ENCODE measurements around the gene VARS2.
A peak's percentile ranks its signal among the peaks of the same experiment; 100 is the strongest.

VARS2 gene

DNA sequence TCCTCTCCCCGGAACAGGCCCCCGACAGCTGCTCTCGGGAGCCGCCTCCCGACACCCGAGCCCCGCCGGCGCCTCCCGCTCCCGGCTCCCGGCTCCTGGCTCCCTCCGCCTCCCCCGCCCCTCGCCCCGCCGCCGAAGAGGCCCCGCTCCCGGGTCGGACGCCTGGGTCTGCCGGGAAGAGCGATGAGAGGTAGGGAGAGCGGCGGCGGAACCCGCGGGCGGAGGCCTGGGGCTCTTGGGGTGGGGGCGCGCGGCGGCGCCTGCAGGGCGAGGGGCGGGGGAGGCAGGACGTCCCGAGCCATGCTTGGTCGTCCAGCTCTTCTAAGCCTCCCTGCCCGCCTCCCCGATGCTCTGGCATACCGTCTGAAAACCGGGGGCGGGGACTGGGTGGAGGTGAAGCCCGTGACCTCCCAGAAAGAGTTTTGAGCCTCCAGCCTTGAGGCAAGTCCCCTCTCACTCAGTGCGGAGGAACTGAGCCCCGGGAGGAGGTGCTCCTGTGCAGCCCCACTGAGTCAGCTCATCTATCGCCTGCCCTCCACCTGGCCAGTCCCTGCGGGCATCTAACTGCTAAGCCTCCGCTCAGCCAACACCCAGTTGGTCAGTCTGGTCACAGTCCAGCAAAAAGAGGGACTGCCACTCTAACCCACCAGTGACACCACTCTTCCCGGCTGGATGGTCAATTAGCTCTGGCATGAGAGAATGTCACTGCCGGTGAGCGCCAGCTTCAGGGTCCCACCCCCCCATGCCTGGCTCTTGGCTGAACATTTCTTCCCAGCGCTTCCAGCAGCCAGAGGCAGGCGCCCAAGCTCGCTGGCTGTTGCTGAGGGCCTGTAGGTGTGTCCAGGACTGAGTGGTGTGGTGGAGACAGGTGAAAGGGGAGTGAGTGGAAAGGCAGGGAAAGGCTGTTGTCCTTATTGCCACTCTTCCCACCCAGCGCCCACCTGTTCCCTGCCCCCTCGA is 29.2 kb upstream of the VARS2 start:
- DNase-seq (ENCODE audit: low spot score): peak; percentile 56

GRCh38 chr6:30885481-30885998 is 28.5 kb upstream of the VARS2 start:
- peak; percentile 68 for DNase-seq (ENCODE audit: low spot score)

DNA sequence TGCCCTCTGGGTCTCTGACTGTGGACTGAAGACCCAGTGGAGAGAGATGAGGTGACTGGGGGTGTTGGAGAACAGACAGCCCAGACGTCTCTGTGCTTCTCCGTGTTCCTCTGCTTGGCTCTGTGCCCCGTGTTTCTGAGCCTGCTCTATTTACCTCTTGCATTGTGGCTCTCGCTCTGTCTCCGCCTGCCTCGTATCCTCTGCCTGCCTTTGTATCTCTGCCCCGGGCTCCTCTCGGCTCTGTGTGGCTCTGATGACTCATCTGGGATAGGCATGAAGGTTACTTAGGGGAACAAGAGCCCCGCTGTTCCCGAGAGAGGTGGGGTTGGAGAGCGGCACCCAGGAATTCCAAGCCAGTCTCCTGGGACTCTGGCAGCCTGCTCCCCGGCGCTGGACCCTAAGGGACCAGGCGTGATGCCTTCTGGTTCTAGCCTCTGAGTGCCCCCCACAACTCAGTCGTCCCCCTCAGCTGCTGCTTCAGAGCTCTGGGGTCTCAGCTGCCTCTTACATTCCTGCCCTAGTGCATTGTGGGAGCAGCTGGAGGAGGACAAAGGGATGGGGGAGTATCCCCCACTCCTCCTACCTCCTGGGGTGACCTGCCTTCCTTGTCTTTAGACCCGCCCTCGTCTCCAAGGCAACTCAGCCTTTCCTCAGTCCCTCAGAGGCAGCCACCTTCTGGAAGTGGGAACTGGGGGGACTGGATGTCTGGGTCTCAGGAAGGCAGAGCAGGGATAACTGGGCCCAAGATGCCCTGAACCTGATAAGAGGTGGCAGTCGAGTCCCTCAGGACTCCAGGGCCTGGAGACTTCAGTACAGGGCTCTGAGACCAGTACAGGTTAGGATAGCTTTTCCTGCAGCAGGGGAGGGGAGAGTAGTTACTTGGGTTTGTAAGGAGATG is 27.8 kb upstream of the VARS2 start:
- peak; percentile 87 for DNase-seq (ENCODE audit: low spot score)

GRCh38 chr6:30886897-30887255 is 27.2 kb upstream of the VARS2 start:
- no peak for DNase-seq (ENCODE audit: low spot score)

GRCh38 chr6:30887901-30888815 is 25.9 kb upstream of the VARS2 start:
- DNase-seq (ENCODE audit: low spot score): peak; percentile 85

DNA sequence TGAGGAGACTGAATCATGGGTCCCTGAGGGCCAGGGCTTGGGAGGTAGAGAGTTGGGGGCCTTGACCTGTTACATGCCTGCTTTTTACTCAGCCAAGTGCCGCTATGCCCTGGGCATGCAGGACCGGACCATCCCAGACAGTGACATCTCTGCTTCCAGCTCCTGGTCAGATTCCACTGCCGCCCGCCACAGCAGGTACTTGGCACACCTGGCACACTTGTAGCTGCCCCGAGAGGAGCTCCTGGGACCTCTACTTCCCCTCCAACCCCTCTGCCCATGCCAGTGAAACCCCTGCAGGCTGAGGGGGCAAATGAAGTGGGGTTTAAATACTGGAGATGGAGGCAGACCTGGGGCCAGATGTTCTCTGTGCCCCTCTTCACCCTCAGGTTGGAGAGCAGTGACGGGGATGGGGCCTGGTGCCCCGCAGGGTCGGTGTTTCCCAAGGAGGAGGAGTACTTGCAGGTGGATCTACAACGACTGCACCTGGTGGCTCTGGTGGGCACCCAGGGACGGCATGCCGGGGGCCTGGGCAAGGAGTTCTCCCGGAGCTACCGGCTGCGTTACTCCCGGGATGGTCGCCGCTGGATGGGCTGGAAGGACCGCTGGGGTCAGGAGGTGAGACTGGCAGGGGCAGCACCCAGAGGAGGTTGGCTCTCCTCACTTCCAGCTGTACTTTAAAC is 25.1 kb upstream of the VARS2 start:
- DNase-seq (ENCODE audit: low spot score): no peak

DNA sequence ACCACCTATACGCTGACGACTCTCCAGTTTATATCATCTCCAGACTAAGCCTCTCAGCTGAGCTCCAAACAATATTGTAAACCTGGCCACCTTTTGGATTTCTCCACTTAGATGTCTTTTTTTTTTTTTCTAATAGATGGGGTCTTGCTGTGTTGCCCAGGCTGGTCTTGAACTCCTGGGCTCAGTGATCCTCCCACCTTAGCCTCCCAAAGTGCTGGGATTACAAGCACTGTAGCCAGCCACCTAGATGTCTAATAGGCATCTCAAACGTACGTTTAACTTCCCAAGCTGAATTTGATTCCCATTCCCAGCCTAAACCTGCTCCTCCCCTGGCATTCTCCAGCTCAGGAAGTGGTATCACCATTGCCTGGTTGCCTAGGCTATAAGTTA is 24.5 kb upstream of the VARS2 start:
- DNase-seq (ENCODE audit: low spot score): no peak

DNA sequence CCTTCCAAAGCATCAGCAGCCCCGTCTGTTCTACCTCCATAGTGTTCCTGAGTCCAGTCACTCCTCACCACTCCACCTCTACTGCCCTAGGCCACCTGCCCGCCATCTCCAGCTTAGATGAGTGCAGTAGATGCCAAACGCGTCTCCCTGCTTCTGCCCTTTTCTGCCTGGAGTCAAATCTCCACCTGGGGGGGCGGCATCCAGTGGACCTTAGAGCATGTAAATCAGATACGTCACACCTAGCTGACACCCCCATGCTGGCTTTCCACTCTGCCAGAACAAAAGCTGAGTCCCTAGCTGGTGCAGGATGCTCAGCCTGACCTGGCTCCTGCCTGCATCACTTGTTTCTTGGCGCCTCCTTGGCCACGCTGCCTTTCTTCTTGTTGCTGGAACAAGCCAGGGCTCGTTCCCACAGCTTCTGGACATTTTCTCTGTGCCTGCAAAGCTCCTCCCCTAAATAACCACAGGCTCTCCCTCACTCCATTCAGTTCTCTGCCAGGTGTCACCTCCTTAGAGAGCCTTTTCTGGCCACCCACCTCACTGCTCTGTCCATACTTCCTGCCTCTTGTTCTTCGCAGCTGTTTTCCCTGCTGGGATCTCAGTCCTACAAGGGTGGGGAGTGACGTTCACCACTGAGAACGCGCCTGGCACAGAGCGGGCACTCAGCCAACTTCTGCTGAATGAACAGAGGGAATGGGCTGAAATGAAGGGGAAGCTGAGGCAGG is 24.0 kb upstream of the VARS2 start:
- DNase-seq (ENCODE audit: low spot score): peak; percentile 95

GRCh38 chr6:30890646-30891449 is 23.2 kb upstream of the VARS2 start:
- DNase-seq (ENCODE audit: low spot score): no peak

- no peak for DNase-seq (ENCODE audit: low spot score)
Observed at GRCh38 chr6:30891450-30891723, 22.7 kb upstream of the VARS2 start.

DNA sequence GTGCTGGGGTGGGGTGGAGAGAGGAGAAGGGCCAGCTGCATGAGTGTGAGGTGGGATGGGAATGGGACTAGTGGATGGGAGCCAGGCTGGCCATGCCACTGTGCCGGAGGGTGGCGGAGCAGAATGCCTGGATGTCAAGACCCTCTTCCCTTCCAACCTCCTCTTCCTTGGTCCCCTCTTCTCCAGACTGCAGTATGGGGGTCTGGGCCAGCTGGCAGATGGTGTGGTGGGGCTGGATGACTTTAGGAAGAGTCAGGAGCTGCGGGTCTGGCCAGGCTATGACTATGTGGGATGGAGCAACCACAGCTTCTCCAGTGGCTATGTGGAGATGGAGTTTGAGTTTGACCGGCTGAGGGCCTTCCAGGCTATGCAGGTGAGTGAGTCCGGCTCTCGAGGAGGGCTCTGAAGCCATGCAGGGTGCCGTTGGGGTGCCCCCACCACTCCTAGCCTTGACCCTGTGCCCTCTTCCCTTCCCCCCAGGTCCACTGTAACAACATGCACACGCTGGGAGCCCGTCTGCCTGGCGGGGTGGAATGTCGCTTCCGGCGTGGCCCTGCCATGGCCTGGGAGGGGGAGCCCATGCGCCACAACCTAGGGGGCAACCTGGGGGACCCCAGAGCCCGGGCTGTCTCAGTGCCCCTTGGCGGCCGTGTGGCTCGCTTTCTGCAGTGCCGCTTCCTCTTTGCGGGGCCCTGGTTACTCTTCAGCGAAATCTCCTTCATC is 22.1 kb upstream of the VARS2 start:
- no peak for DNase-seq (ENCODE audit: low spot score)

DNA sequence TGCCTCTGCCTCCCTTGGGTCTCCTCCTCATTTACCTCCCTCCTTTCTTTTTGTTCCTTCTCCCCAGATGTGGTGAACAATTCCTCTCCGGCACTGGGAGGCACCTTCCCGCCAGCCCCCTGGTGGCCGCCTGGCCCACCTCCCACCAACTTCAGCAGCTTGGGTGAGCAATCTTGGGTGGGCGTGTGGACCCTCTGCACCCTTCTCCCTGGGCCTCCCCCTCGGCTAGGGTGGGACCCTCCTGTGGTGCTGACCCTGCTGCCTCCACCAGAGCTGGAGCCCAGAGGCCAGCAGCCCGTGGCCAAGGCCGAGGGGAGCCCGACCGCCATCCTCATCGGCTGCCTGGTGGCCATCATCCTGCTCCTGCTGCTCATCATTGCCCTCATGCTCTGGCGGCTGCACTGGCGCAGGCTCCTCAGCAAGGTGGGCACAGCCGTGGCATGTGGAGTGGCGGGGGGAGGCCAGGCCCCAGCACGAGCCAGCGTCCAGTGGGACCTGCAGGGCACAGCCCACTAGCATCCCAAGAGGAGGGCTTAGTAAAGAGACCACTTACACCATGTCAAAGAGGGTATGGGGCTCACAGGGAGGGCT is 20.9 kb upstream of the VARS2 start:
- no peak for DNase-seq (ENCODE audit: low spot score)

- no peak for DNase-seq (ENCODE audit: low spot score)
Observed at GRCh38 chr6:30893666-30894065, 20.4 kb upstream of the VARS2 start.

GRCh38 chr6:30894381-30894780 is 19.7 kb upstream of the VARS2 start:
- DNase-seq (ENCODE audit: low spot score): no peak

DNA sequence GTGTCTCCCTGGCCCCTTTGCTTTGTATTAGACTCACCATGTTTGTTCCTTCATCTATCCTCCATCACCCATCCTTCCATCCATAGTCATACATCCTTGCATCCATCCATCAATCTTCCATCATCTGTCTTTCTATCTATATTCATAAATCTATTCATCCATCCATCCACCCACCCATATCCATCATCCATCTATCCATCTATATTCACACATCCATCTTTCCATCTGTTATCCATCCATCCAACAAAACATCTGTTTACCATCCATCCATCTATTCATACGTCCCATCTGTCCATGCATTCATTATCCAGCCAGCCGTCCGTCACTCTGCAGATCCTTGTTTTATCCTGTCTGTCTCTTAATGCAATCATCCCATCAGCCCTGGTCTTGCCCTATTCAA is 19.1 kb upstream of the VARS2 start:
- no peak for DNase-seq (ENCODE audit: low spot score)

GRCh38 chr6:30895343-30895742 is 18.7 kb upstream of the VARS2 start:
- no peak for DNase-seq (ENCODE audit: low spot score)

GRCh38 chr6:30896541-30896940 is 17.5 kb upstream of the VARS2 start:
- DNase-seq (ENCODE audit: low spot score): no peak

DNA sequence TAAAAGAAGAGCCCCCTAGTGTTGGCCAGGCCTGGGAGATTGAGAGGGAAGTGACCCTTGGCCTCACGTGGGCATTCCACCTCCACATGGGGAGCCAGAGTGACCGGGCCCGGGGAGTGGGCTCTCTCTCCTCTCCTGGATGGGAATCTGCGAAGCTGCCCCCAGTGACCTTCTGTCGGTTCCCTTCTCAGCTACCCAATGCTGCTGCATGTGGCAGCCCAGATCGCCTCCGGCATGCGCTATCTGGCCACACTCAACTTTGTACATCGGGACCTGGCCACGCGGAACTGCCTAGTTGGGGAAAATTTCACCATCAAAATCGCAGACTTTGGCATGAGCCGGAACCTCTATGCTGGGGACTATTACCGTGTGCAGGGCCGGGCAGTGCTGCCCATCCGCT is 16.2 kb upstream of the VARS2 start:
- DNase-seq (ENCODE audit: low spot score): no peak

All from pons (tissue), 1 donor.